ENCODE measurements around the gene TIMM17B. TPM values are rescaled to one million over a fixed set of nuclear protein-coding genes. Genes with fewer than 3 reads are reported as not detected.

The TIMM17B gene
- total RNA-seq, 1 experiment from 2014 or later: 89.7 TPM

DNA sequence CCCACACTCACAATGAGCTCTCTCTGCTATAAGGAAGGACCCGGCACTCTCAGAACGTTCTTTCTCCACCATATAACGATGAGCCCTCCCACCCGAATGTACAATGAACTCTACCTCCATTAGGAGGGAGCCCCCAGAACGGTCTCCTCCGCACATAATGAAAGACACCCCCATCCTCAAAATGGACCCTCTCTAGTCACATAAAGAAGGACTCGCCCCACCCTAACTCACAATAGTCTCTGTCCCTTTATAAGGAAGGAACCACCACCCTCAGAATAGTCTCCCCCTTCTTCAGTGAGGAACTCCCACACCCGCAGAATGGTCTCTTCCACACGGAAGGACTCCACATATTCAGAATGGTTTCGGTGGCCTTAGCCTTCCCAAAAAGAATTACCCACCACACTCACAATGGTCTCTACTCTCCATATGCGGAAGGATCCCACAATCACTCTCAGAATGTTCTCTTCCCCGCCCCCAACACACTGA, 13.4 kb upstream of the TIMM17B start:
- WGBS (ENCODE audit: extremely low coverage, insufficient read length, low lambda C conversion rate): no CpG with 5 or more reads among the region's 12 CpGs

More for the DNA sequence above, 13.4 kb upstream of the TIMM17B start:
- Histone ChIP-seq H3K27ac (ENCODE audit: insufficient read length, low read depth, low read length) (no peak overlapping the region), H3K9me3 (ENCODE audit: control insufficient read depth, low read depth, low read length) (no peaks in the 10 kb centered on the region), H4K20me1 (ENCODE audit: control insufficient read depth, insufficient read depth, insufficient read length) (no peaks in the 10 kb centered on the region), H2AFZ (ENCODE audit: low read length) (no peak overlapping the region), H2BK20ac (ENCODE audit: low read depth, low read length, poor library complexity, severe bottlenecking) (no peak overlapping the region), H4K8ac (replicated peaks; ENCODE audit: insufficient read length, low read depth, low read length) (no peak overlapping the region), H3K4ac (ENCODE audit: low read depth, low read length) (no peak overlapping the region), H3K9ac (ENCODE audit: extremely low read depth, insufficient read length, low read length) (peak overlapping the region; percentile 50), H4K91ac (ENCODE audit: insufficient read length, low read depth, low read length) (no peak overlapping the region), H3K27me3 (ENCODE audit: insufficient read depth, low read length) (no peaks in the 10 kb centered on the region), H3T11ph (ENCODE audit: low read length) (no peak overlapping the region), H3K18ac (ENCODE audit: insufficient read length, low read depth, low read length) (no peak overlapping the region), H2BK12ac (ENCODE audit: insufficient read length, low read depth, low read length) (no peak overlapping the region), H2BK15ac (ENCODE audit: low read depth, low read length) (no peak overlapping the region), H3K79me2 (ENCODE audit: insufficient read depth, low read length) (peaks cover 7% of the 10 kb centered on the region; the same call in 1 of the 2 replicates), H3K14ac (ENCODE audit: insufficient read depth, low read length) (no peak overlapping the region), H2AK5ac (ENCODE audit: insufficient read length, low read length) (no peak overlapping the region), H2BK120ac (ENCODE audit: low read depth, low read length, poor library complexity, severe bottlenecking) (no peak overlapping the region), H3K23me2 (ENCODE audit: insufficient read length, low read depth, low read length, poor library complexity, severe bottlenecking) (no peaks in the 10 kb centered on the region), H3K4me2 (ENCODE audit: insufficient read depth, insufficient read length, low read length) (peak overlapping the region; percentile 48), H3K23ac (ENCODE audit: insufficient read length, low read depth, low read length) (no peak overlapping the region), H3K79me1 (ENCODE audit: insufficient read depth, low read depth, low read length, poor library complexity, severe bottlenecking) (peaks cover 4% of the 10 kb centered on the region), H3K4me1 (ENCODE audit: insufficient read depth, low read length) (no peaks in the 10 kb centered on the region), H3K56ac (ENCODE audit: insufficient read length, low read depth, low read length) (no peak overlapping the region), H2BK5ac (ENCODE audit: insufficient read length, low read length) (no peak overlapping the region), H4K5ac (ENCODE audit: insufficient read length, low read depth, low read length) (no peak overlapping the region)
- peak overlapping the region; percentile 87 to 94 for H3K4me3 Mint-ChIP-seq
- H3K27me3 Mint-ChIP-seq (ENCODE audit: low read depth): peaks cover 3% of the 10 kb centered on the region
- DNase-seq: no peak
- H3K27ac Mint-ChIP-seq: peak overlapping the region; percentile 90 to 98 (median 95)
- peaks cover 71 to 75% of the 10 kb centered on the region in 2 experiments for H3K9me3 Mint-ChIP-seq
- peaks cover 29 to 48% (median 45%) of the 10 kb centered on the region in 3 experiments for H3K36me3 Mint-ChIP-seq (ENCODE audit: insufficient read depth in 1 of 3, low read depth in 3 of 3)
- H3K4me1 Mint-ChIP-seq: peaks cover 16 to 41% of the 10 kb centered on the region in 2 experiments
- TF ChIP-seq, protein P1, sequence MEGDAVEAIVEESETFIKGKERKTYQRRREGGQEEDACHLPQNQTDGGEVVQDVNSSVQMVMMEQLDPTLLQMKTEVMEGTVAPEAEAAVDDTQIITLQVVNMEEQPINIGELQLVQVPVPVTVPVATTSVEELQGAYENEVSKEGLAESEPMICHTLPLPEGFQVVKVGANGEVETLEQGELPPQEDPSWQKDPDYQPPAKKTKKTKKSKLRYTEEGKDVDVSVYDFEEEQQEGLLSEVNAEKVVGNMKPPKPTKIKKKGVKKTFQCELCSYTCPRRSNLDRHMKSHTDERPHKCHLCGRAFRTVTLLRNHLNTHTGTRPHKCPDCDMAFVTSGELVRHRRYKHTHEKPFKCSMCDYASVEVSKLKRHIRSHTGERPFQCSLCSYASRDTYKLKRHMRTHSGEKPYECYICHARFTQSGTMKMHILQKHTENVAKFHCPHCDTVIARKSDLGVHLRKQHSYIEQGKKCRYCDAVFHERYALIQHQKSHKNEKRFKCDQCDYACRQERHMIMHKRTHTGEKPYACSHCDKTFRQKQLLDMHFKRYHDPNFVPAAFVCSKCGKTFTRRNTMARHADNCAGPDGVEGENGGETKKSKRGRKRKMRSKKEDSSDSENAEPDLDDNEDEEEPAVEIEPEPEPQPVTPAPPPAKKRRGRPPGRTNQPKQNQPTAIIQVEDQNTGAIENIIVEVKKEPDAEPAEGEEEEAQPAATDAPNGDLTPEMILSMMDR (conservative IDR thresholded peaks at IDR 0.05): no peak
